Esophagus (tissue), 2 donors: ENCODE results near the gene REEP3. TPM values are rescaled to one million over a fixed set of nuclear protein-coding genes. Genes with fewer than 3 reads are reported as not detected.
"Not testable (repeated sequence)": the region's sequence is repeated elsewhere in the genome, so short reads cannot be mapped to it uniquely, and the experiment has no call there.

Source experiments
- H3K27ac ChIP-seq, 2 donors: one replicate each; pipeline ENCODE4 v1.5.1; 2013; ENCODE audit warnings: low read depth in 2 of 2, mild to moderate bottlenecking in 2 of 2, inconsistent platforms in 1 of 2, low read length in 1 of 2, moderate library complexity in 1 of 2
- H3K27me3 ChIP-seq, 2 donors: one replicate each; pipeline ENCODE4 v1.6.1; 2013; ENCODE audit warnings: low read length in 2 of 2, control low read depth in 1 of 2, mild to moderate bottlenecking in 1 of 2; ENCODE audit not compliant: insufficient read depth in 2 of 2, control insufficient read depth in 1 of 2
- H3K36me3 ChIP-seq, 2 donors: one replicate each; pipeline ENCODE4 v1.6.1; 2013; ENCODE audit warnings: low read length in 1 of 2; ENCODE audit not compliant: control insufficient read depth in 2 of 2, insufficient read depth in 2 of 2
- H3K4me1 ChIP-seq, 2 donors: one replicate each; pipeline ENCODE4 v1.6.1; 2013; ENCODE audit warnings: low read length in 1 of 2; ENCODE audit not compliant: control insufficient read depth in 2 of 2, insufficient read depth in 2 of 2
- H3K4me3 ChIP-seq, 2 donors: one replicate each; pipeline ENCODE4 v1.5.1; 2013; ENCODE audit warnings: low read length in 2 of 2, mild to moderate bottlenecking in 2 of 2, low read depth in 1 of 2, moderate library complexity in 1 of 2
- H3K9me3 ChIP-seq, 2 donors: one replicate each; pipeline ENCODE4 v1.6.1; 2013; ENCODE audit warnings: mild to moderate bottlenecking in 2 of 2, low read depth in 1 of 2, low read length in 1 of 2, moderate library complexity in 1 of 2; ENCODE audit not compliant: control insufficient read depth in 2 of 2, insufficient read depth in 1 of 2
- WGBS, 2 donors: extraction: QIAGEN DNeasy Blood & Tissue Kit; methylation state at CpG; one replicate each; pipeline ENCODE4 v1.1.7; 2013; 5-methylcytosine and 5-hydroxymethylcytosine counted together
- polyA plus RNA-seq, 2 donors: library from polyadenylated mRNA; stranded (reverse); fragments of 200-250 nt; gene quantifications; one replicate each; pipeline ENCODE4 v1.2.3, GENCODE V29; 2013
- donor health status: healthy with polysubstance abuse.
- donor health status: Bipolar disorder and iron deficiency.

REEP3 gene
- polyA plus RNA-seq, 2 donors: 7.3 to 10.0 TPM

DNA sequence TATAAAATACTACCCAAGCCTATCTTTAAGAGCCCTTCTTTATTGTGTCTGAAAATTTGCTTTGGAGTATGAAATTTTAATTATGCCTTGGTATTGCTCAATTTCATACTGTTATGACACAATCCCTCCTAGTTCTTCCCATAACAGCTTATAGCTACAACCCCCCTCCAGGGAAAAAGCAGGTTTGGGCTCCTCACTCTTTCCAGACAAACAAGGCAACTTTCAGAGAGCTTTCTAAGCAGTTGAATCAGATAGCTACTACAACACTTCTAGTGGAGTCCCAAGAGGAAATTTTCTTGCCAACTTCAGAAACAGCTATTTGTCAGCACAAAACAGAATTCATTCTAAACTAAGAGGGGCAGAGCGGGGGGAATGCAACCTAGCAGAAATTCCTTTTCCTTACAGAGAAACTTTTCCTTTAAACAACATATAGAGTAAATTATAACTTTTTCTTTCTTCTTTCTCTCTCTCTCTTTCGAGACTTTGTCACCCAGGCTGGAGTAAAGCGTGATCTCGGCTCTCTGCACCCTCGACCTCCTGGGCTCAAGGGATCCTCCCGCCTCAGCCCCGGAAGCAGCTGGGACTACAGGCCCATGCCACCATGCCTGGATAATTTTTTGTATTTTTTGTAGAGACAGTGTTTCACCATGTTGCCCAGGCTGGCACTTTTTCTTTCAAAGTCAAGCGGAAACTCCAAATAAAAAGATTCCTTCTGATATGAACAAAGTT, 29.4 kb upstream of the REEP3 start:
- Histone ChIP-seq H3K27ac (peak overlapping the region in 1 of 2 donors; percentile 71), H3K4me3 (no peak overlapping the region), H3K27me3 (no peaks in the 10 kb centered on the region), H3K36me3 (peaks cover 0 to 2% of the 10 kb centered on the region in 2 donors), H3K9me3 (no peaks in the 10 kb centered on the region), H3K4me1 (peaks cover 0 to 2% of the 10 kb centered on the region in 2 donors)
- 72 to 80% methylated on average over 8 of the region's 8 CpGs for WGBS, 2 donors

DNA sequence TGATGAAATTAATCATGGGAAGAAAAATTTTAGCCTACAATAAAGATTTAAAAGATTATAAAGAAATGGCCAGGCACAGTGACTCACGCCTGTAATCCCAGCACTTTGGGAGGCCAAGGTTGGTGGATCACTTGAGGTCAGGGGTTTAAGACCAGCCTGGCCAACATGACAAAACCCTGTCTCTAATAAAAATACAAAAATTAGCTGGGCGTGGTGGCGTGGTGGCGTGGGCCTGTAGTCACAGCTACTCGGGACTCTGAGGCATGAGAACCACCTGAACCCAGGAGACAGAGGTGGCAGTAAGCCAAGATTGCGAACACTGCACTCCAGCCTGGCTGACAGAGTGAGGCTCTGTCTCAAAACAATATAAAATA, 28.9 kb upstream of the REEP3 start:
- peak overlapping the region in 1 of 2 donors; percentile 7 for H3K27ac ChIP-seq
- 65 to 69% methylated on average over 6 of the region's 6 CpGs for WGBS, 2 donors
- H3K4me3 ChIP-seq, H3K36me3 ChIP-seq, H3K9me3 ChIP-seq, H3K4me1 ChIP-seq, H3K27me3 ChIP-seq: not testable (repeated sequence)

DNA sequence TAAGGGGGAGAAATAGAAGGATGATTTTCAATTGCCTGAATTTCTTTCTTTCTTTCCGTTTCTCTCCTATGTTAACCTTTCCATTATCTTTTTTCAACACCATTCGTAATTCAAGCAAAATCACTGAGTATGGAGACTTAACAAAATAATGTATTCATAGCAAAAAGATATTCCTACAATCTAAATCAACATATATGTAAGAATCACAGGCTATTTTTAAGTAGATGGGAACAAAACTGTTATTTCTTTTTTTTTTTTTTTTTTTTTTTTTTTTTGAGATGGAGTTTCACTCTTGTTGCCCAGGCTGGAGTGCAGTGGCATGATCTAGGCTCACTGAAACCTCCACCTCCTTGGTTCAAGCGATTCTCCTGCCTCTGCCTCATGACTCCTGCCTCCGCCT, 28.2 kb upstream of the REEP3 start:
- Histone ChIP-seq H3K4me1 (peaks cover 0 to 2% of the 10 kb centered on the region in 2 donors), H3K9me3 (no peaks in the 10 kb centered on the region), H3K36me3 (peaks cover 0 to 2% of the 10 kb centered on the region in 2 donors), H3K27me3 (no peaks in the 10 kb centered on the region), H3K27ac (no peak overlapping the region), H3K4me3 (no peak overlapping the region)
- 95 to 96% methylated on average over 4 of the region's 4 CpGs for WGBS, 2 donors

DNA sequence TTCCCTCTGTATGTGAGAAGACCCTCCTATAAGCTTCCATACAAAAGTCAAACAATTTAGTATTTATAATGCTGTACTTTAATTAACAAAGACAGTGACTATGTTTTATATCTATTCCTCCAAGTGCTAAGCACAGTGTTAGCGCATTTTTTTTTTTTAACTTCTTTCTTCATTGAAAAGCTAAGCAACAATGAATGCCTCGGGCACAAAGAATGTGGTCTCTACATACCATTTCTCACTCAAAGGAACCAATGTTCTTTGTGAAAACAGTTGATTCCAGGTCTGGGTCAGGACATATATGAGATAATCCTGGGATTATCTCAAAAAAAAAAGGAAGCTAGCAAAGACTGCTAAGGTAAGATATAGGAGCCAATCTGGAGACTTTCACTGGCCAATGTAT, 26.2 kb upstream of the REEP3 start:
- Histone ChIP-seq H3K36me3 (no peaks in the 10 kb centered on the region), H3K9me3 (no peaks in the 10 kb centered on the region), H3K4me1 (peaks cover 0 to 2% of the 10 kb centered on the region in 2 donors), H3K27ac (no peak overlapping the region), H3K4me3 (no peak overlapping the region), H3K27me3 (no peaks in the 10 kb centered on the region)
- WGBS, 2 donors: 88 to 90% methylated on average over 2 of the region's 2 CpGs

DNA sequence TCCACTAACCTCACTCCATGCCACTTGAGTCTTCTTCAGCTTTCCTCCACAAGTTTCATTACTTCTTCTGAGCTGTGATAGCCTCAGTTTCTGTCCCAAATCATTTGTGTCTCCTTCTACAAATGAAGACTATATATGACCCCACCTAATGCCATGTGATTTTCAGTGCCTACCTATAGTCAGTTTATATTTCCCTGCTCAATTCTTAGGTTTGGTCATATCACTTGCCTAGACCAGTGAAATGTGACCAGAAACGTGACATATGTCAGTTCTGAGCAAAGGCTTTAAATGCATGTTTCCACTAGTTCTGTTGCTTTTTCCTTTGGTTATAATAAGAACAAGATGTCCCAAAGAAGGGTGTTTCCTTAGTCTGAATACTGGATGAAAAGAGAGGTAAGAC, 24.6 kb upstream of the REEP3 start:
- H3K4me1 ChIP-seq: peaks cover 0 to 2% of the 10 kb centered on the region in 2 donors
- H3K4me3 ChIP-seq: no peak overlapping the region
- H3K27ac ChIP-seq: no peak overlapping the region
- 62 to 80% methylated on average over 1 of the region's 1 CpG for WGBS, 2 donors
- H3K9me3 ChIP-seq: no peaks in the 10 kb centered on the region
- H3K27me3 ChIP-seq: no peaks in the 10 kb centered on the region
- H3K36me3 ChIP-seq: no peaks in the 10 kb centered on the region

DNA sequence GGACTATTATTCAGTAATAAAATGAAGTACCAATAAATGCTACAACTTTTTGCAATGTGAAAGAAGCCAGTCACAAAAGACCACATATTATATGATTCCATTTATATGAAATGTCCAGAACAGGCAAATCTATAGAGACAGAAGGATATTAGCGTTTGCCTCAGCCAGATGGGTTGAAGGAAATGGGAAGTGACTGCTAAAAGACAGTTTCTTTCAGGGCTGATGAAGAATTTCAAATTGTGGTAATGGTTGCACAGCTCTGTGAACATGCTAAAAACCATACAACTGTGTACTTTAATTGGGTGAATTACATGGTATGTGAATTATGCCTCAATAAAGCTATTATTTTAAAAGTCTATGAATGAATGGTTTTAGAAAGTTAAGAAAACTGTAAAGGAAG, 23.9 kb upstream of the REEP3 start:
- 78 to 79% methylated on average over 1 of the region's 1 CpG for WGBS, 2 donors
- Histone ChIP-seq H3K27ac (no peak overlapping the region), H3K4me3 (no peak overlapping the region), H3K4me1 (peaks cover 0 to 1% of the 10 kb centered on the region in 2 donors), H3K36me3 (no peaks in the 10 kb centered on the region), H3K27me3 (no peaks in the 10 kb centered on the region), H3K9me3 (no peaks in the 10 kb centered on the region)

DNA sequence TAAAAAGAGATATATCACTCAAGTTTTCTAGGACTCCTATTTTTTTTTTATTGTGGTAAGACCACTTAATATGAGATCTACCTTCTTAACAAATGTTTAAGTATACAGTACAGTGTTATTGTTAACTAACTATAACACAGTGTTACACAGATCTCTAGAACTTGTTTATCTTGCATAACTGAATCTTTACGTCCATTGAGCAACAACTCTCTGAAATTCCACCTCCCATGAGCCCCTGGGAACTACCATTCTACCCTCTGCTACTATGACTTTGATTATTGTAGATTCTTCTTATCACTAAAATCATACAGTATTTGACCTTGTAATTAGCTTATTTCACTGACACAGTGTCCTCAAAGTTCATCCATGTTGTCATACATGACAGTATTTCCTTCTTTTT, 22.5 kb upstream of the REEP3 start:
- Histone ChIP-seq H3K4me1 (no peaks in the 10 kb centered on the region), H3K4me3 (no peak overlapping the region), H3K27ac (no peak overlapping the region), H3K36me3 (no peaks in the 10 kb centered on the region), H3K27me3 (no peaks in the 10 kb centered on the region), H3K9me3 (no peaks in the 10 kb centered on the region)
- WGBS, 2 donors: 72 to 84% methylated on average over 1 of the region's 1 CpG

DNA sequence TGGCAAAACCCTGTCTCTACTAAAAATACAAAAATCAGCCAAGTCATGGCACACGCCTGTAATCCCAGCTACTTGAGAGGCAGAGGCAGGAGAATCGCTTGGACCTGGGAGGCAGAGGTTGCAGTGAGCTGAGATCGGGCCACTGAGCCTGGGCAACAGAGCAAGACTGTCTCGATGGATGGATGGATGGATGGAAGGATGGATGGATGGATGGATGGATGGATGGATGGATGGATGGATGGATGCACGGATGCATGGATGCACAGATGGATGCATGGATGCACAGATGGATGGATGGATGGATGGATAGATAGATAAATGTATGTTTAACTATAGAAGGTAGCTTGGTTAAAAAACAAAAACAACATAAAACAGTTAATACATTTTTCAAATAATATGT, 20.6 kb upstream of the REEP3 start:
- not testable (repeated sequence) for H3K4me3 ChIP-seq, H3K4me1 ChIP-seq, H3K27me3 ChIP-seq, H3K27ac ChIP-seq, H3K9me3 ChIP-seq, H3K36me3 ChIP-seq
- WGBS, 2 donors: 95 to 96% methylated on average over 5 of the region's 5 CpGs

DNA sequence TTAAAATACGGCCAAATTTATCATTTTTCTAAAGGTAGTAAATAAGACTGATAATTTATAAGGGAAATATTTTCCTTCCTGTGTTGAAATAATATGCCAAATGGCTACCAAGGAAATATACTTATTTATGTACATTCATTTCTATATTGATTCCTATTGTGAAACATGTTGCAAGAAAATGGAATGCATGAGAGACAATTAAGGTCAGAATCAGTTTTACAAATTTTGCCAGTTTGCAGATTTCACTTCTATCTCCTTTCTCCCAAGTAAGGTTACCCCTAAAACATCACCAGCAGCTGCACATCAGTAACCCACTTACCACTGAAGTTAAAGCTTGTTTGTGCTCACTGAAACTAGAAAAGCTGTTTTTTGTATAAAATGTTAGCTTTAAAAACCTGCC, 19.2 kb upstream of the REEP3 start:
- Histone ChIP-seq H3K4me1 (no peaks in the 10 kb centered on the region), H3K27me3 (no peaks in the 10 kb centered on the region), H3K36me3 (no peaks in the 10 kb centered on the region), H3K9me3 (no peaks in the 10 kb centered on the region), H3K4me3 (no peak overlapping the region), H3K27ac (no peak overlapping the region)
- WGBS, 2 donors: 93 to 98% methylated on average over 1 of the region's 1 CpG

DNA sequence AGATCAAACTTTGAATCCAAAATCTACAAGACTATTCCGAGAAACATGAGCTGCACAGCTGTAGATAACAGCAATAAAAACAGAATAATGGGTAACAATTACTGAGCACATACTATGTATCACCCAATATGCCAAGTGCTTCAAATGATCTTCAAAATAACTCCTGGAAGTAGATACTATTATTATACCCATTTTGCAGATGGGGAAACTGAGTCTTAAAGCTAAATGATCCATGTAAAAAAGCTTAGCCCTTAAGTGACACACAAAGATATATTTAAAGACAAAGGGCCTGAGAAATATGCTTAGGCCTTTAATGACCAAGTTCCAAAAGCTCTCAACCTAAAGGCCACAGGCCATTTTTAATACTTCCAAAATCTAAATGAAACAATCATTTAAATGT, 18.4 kb upstream of the REEP3 start:
- H3K9me3 ChIP-seq: no peaks in the 10 kb centered on the region
- no peaks in the 10 kb centered on the region for H3K4me1 ChIP-seq
- H3K27me3 ChIP-seq: no peaks in the 10 kb centered on the region
- no peaks in the 10 kb centered on the region for H3K36me3 ChIP-seq
- H3K27ac ChIP-seq: no peak overlapping the region
- no peak overlapping the region for H3K4me3 ChIP-seq
- WGBS, 2 donors: 93 to 94% methylated on average over 1 of the region's 1 CpG
